ENCODE results near the gene LRRC59. TPM values are rescaled to one million over a fixed set of nuclear protein-coding genes. Genes with fewer than 3 reads are reported as not detected.

Gene LRRC59
- total RNA-seq, 1 experiment from 2014 or later: 108 TPM

- no peak overlapping the region for H3K27ac Mint-ChIP-seq
- ChIA-PET POLR2A (no interaction called here), CTCF (interaction anchor here (0.9 to 3.4 kb wide), 3 partner anchors 8 to 82 kb away, joined by 3 to 24 read pairs (median 4); partner anchors contain the start of gene LRRC59)
- H3K4me3 Mint-ChIP-seq: no peak overlapping the region
- H3K36me3 Mint-ChIP-seq: no peaks in the 10 kb centered on the region
- H3K4me1 Mint-ChIP-seq: peaks cover 15% of the 10 kb centered on the region
- H3K27me3 Mint-ChIP-seq (ENCODE audit: low read depth): no peaks in the 10 kb centered on the region
- DNase-seq (ENCODE audit: low spot score) (no peak), ATAC-seq (no peak)
- TF ChIP-seq ZNF416 (CRISPR knock-in tag; IDR thresholded peaks at IDR 0.05) (no peak), USF2 (CRISPR knock-in tag; IDR thresholded peaks at IDR 0.05) (no peak), FOXP1 (CRISPR knock-in tag; IDR thresholded peaks at IDR 0.05; ENCODE audit: borderline replicate concordance) (no peak), IRF1 (CRISPR knock-in tag; IDR thresholded peaks at IDR 0.05) (no peak), ZBTB43 (CRISPR knock-in tag; IDR thresholded peaks at IDR 0.05) (no peak), ELF4 (CRISPR knock-in tag; IDR thresholded peaks at IDR 0.05; ENCODE audit: low read depth) (no peak), ZNF138 (CRISPR knock-in tag; conservative IDR thresholded peaks at IDR 0.05) (no peak), ATF2 (CRISPR knock-in tag; IDR thresholded peaks at IDR 0.05; ENCODE audit: borderline replicate concordance, low read depth) (no peak), ZMAT4 (CRISPR knock-in tag; IDR thresholded peaks at IDR 0.05) (no peak), NR1H2 (CRISPR knock-in tag; IDR thresholded peaks at IDR 0.05) (no peak), EMX1 (CRISPR knock-in tag; IDR thresholded peaks at IDR 0.05) (no peak), E2F5 (CRISPR knock-in tag; IDR thresholded peaks at IDR 0.05) (no peak), FOXP4 (CRISPR knock-in tag; IDR thresholded peaks at IDR 0.05) (no peak), HMGA2 (CRISPR knock-in tag; IDR thresholded peaks at IDR 0.05) (no peak)
- no peaks in the 10 kb centered on the region for H3K9me3 Mint-ChIP-seq
These were observed 46.2 kb upstream of the LRRC59 start for GRCh38 chr17:50443505-50443974.

GRCh38 chr17:50440838-50441829 is 43.8 kb upstream of the LRRC59 start:
- ChIA-PET POLR2A (no interaction called here), CTCF (interaction anchor here (0.5 to 3.4 kb wide), 3 partner anchors 43 to 264 kb away, joined by 3 to 24 read pairs (median 8); partner anchors contain the start of gene LRRC59)
- Mint-ChIP-seq H3K36me3 (no peaks in the 10 kb centered on the region), H3K4me3 (no peak overlapping the region), H3K4me1 (peaks cover 15% of the 10 kb centered on the region), H3K27me3 (ENCODE audit: low read depth) (no peaks in the 10 kb centered on the region), H3K27ac (peak overlapping the region; percentile 61; the same call in 1 of the 2 replicates), H3K9me3 (no peaks in the 10 kb centered on the region)
- DNase-seq (ENCODE audit: low spot score): no peak
- ATAC-seq: no peak
- TF ChIP-seq IRF2 (CRISPR knock-in tag; IDR thresholded peaks at IDR 0.05; ENCODE audit: borderline replicate concordance, low read depth) (no peak), ZNF281 (CRISPR knock-in tag; IDR thresholded peaks at IDR 0.05) (no peak), MXD4 (CRISPR knock-in tag; IDR thresholded peaks at IDR 0.05; ENCODE audit: borderline replicate concordance) (no peak)
